GM19025 (cell line): Measurements from ENCODE around the gene MAMDC4.
"Not testable (repeated sequence)": the region's sequence is repeated elsewhere in the genome, so short reads cannot be mapped to it uniquely, and the experiment has no call there.

ENCODE experiments used
- ATAC-seq: cut with Tn5 transposase; IDR thresholded peaks from one replicate; pipeline ENCODE4 v1.9.1; 2021; ENCODE audit warnings: mild to moderate bottlenecking, low read depth, moderate library complexity; ENCODE audit not compliant: unreplicated experiment

The MAMDC4 gene

DNA sequence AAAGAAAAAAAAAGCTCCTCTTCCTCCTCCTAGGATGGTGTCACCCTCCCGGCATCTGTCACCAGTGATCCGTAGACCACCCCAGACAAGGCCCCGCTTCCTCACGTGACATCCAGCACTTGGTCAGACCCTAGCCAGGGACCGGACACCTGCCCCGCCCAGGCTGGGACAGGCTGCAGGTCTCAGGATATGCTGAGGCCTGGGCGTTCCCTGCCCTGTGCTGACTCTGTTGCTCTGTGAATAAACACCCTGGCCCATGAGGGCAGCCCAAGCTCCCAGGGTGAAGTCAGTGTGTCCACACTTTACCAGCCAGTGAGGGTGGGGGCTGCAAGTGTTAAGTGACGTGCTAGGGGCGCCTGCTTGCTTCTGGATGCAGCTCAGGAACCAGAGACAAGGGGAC is 8.4 kb downstream of the MAMDC4 start:
- no peak for ATAC-seq

DNA sequence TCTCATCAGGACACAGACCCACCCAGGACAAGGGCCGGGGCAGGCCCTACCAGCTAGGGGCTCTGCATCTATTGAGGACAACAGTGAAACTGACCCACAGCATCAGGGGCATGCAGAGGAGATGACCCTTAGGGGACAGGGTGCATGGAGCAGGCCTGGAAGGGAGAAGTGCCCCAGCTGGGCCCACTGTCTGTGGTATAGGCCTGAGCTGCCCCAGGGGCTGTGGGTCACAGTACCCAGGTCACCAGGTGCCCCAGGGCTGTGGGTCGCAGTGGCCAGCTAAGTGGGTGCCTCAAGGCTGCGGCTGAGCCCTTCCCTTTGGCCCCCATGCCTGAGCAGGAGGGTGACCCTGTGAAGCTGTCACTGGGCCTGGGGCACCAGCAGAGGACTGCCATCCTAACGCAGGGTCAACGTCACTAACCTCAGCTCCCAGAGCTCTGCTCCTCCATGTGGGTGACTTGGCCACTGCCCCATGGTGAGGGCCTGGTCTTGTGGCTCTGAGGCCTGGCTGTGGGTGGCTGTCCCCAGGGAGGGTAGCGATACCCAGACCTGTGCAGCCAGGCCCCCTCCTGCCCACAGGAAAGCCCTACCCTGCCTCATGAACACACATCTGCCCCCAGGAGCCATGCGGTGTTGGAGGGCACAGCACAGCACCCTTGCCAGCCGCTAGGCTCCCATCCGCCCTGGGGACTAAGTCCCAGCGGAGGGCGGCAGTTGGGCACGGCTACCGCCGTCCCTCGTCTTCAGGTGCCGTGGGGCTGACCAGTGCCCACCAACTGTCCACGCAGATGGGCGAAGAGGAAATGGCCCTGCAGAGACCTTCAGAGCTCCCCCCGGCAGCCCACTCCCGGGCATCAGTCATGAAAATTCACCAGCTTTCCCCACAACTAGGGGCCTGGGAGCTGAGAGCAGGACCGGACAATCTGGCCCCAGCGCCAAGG is 9.1 kb downstream of the MAMDC4 start:
- ATAC-seq, result no peak

DNA sequence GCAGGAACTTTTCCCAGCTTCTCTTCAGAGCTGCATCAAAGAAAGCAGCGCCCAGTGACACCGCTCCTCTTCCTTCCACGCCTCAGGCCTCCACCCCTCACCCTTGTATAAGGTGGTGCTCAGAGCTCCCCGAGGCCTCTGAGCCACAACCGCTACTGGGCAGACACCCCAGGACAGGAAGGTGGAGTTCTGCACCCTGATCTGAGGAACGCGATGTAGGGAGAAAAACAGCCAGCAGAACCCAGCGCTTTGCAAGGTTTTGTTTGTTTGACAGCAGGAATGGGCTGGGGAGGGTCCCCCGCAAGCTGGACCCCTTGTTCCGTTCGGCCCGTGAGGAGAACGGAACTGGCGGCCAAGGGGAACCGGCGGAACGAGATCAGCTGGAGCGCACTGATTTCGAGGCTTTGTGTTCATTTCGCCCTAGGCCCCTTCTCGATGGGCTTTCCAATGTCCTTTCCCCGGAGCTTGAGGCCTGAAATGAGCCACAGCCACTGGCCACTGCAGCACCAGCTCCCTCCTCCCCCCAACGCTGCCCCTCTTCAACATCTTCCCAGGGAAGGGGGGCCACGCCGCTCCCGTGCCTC is 9.8 kb downstream of the MAMDC4 start:
- no peak for ATAC-seq

DNA sequence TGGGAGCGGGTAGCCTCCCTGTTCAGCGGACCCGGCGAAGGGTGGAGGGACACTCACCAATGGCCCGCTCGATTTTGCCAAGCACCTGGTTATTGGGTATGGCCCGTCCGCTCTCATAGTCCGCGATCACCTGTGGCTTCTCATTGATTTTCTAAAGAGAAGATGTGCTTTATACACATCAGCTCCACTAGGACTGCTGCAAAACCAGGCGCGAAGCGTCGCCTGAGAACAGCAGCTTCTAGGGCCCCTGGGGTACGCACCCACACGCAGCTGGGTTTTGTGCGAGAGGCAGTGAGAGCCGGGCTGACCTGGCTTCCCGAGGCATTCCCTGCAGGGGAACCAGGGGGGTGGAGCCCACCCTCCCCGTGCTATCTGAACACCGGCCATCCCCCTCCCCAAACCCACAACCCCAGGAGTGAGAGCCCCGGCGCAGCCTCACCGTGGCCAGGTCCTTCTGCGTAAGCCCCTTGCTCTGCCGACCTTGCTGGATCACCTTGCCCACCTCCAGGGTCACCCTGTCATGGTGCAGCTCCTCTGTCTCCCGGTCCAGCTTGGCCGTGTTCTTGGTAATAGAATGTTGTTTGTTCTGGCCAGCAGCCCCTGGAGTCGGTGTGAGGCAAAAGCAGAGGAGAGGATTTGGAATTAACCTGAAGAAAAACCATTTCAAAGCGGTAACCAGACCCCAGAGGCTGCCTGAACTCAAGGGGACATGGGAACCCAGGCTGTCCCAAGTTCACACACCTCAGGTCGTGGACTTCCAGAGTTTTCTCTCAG is 10.9 kb downstream of the MAMDC4 start:
- ATAC-seq, result no peak

DNA sequence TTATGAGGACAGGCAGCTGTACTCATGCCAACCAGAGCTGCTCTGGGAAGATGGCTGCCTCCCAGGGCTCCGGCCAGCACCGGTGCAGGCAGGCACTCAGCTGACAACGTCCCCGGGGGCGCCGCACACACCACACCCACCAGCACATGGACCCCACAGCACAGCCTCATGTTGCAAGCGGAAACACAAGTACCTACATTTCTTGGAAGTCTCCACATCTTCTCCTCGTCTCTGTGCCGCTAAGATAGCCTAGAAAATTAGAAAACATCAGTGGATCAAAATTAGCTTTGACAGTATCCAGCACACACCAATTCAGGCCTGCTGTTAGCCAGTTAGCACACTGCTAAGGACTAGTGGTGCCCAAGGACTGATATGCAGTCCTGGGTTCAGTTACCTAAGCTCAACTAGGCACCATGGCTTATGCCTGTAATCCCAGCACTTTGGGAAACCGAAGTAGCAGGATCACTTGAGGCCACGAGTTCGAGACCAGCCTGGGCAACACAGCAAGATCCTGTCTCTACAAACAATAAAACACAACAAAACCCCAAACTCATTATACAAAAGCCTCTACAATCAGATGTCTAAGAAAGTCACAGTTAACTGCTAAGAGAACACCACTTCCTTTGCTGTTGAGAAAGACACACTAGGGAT is 11.6 kb downstream of the MAMDC4 start:
- ATAC-seq, result no peak

DNA sequence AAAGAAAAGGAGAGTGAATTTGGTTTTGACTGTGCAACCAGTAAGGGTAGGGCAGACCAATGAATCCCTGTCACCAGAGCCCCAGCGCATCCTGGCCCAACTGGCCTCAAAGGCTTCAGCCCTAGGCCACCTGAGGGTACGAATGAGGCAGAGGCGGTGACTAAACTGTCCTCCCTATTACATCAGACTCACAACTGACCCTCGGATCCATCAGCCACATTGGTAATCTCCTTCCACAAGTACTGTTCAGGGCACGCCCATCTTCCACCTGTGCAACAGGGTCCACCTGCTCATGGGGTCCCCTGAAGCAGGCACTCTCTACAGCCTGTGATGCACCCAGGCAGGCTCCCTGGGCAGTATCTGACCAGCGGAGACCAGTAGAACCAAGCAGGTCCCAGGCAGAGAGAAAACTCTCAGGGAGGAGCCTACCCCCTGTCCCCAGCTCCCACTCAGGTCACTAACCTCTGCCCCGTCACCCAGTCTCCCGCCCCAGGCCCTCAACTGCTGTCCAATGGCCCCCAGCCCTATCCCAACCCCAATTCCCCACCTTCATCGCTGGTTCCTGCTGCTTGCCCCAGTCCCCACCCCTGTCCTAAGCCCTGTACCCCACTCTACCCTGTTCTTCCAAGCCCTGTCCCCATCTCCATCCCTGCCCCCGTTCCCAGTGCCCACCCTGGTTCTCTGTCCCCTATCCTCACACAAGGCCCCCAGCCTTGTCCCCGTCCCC is 13.1 kb downstream of the MAMDC4 start:
- no peak for ATAC-seq

DNA sequence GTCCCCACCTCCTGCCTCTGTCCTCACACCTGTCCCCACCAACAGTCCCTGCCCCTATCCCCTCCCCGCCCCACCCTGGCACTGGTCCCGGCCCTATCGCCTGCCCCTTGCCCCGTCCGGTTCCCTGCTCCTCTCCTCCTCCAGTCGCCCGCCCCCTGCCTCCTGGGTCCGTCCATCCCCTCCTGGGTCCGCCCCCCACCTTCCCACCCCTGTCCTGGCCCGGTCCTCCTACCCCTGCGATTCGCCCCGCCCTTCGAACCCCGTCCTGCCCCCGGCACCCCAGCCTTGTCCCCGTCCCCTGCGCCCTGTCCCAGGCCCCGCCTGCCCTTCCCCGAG is 13.6 kb downstream of the MAMDC4 start:
- ATAC-seq, result peak; percentile 11

DNA sequence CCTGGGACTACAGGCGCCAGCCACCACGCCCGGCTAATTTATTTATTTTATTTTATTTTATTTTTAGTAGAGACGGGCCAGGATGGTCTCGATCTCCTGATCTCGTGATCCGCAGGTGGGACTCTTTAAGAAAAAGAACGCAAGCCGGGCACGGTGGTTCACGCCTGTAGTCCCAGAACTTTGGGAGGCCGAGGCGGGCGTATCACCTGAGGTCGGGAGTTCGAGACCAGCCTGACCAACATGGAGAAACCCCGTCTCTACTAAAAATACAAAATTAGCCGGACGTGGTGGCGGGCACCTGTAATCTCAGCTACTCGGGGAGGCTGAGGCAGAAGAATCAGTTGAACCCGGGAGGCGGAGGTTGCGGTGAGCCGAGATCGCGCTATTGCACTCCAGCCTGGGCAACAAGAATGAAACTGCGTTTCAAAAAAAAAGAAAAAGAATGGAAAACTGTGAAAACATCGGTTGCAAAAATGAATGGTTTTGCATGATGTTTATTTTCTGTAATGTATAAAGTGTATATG is 14.8 kb downstream of the MAMDC4 start:
- ATAC-seq, result not testable (repeated sequence)

DNA sequence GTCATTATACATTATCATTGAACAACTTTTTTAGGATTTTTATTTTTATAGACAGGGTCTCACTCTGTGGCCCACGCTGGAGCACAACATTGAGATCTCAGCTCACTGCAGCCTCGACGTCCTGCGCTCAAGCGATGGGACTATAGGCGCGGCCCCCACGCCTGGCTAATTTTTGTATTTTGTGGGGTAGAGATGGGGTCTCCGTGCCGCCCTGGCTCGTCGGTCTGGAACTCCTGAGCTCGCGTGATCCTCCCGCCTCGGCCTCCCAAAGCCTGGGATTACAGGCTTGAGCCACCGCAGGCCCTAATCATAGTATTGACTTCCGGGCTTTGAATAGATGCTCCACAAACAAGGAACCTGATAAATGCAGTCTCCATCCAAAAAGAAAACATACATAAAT is 15.3 kb downstream of the MAMDC4 start:
- ATAC-seq, result no peak

DNA sequence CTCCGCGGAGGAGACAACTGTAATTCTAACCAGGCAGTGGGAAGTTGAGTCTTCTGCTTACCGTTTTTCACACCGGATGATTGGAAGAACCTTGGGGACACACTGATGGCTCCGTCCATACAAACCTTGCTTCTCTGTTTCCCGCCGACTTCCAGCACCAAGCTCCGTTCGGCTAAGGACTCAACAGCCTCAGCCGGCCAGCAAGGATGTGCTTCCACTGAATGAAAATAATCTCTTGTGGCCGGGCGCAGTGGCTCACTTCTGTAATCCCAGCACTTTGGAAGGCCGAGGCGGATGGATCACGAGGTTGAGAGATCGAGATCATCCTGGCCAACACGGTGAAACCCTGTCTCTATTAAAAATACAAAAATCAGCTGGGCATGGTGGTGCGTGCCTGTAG is 15.8 kb downstream of the MAMDC4 start:
- no peak for ATAC-seq

DNA sequence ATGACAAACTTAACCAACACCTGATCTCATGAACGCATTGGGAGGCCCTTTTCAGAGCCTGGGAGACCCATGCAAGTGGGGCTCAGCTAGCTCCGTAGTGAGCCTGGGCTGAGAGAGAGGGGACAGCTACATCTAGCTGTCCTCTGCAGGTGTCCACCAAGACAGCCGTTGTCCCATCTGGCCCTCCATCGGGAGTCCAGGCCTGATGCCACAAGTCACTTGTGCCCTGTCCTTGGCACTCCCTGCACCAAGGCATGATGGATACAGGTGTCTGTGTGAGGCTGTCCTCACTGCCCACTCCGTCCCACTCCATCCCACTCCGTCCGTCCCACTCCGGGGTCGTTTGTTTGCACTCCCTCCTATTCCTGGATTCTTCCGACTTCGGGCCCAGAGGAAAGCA is 16.5 kb downstream of the MAMDC4 start:
- ATAC-seq, result no peak

DNA sequence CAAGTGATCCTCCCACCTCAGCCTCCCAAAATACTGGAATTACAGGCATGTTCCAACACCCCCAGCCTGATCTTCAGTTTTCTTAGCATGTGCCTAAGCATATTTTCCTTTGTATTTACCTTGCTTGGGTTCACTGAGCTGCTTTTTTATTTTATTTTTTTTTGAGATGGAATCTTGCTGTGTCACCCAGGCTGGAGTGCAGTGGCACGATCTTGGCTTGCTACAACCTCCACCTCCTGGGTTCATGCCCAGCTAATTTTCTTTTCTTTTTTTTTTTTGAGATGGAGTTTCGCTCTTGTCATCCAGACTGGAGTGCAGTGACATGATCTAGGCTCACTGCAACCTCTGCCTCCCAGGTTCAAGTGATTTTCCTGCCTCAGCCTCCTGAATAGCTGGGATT is 17.5 kb downstream of the MAMDC4 start:
- ATAC-seq, result not testable (repeated sequence)

DNA sequence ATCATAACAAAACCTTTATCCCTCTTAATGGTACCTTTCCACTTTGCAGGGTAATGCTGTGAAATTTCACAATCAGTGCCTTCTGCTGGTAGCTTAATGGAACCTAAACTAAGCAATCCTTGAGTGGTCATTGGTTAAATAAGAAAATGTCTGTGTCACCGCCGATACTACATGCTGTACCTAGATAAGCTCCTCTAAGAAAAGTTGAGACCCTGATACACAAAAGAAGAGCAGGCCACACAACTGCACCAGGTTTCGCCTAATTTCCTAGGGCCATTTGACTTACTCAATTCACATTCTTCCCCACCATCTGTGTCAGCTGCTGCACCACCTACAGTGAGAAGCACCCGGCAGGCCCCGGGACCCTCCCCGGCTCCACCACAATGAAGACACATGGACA is 23.0 kb downstream of the MAMDC4 start:
- no peak for ATAC-seq

DNA sequence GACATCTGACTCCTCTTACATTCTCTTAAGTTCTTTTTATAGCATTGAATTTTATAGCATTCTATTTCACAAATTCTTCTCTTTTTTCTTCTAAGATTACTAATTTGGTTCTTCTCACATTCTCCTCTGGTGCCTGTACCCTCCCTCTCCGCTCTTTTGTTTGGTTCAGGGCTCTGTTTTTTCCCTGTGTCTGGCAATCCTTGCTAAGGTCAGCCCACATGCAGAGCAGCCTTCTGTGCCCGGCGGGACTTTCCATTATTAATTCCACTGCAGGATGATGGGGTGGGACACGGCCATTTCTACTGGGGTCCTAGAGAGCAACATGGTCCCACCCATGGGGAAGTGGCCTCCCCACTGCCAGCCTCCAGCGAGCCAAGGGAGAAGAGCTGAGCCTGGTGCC is 24.3 kb downstream of the MAMDC4 start:
- no peak for ATAC-seq

DNA sequence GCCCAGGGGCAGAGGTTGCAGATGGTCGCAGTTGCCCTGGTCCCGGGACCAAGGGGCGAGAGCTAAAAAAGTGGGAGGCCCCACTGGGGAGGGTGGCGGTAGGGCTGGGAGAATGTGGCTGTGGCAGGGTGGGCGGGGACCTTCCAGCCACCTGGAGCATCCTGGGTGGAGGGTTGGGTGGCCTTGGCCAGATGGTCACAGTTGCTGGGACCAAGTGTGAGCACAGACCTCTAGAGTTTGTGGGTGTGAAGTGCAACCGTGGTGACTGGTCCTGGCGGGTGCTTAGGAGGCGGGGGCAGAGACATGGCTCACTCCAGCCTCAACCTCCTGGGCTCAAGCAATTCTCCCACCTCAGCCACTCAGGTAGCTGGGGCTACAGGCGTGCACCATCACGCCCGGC is 28.5 kb downstream of the MAMDC4 start:
- no peak for ATAC-seq

DNA sequence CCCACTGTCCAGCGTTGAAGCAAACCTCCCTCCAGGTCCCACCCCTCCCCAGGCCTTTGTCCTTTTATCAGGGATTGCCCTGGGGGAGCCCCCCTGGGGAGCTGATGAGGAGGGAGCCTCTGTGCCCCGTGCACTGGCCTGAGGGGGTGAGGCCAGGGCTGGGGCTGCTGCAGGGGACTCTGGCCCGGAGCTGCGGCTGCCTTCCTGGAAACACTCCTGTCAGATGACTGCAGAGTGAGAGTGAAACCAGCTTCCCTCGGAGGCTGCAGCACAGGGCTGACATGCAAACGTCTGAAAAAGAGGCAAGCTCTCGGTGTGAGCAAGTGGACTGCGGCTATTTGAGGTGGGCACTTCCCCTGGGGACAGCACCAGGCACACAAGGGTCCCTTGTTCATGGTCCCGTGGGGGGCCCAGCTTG is 29.6 kb downstream of the MAMDC4 start:
- ATAC-seq, result peak; percentile 28

DNA sequence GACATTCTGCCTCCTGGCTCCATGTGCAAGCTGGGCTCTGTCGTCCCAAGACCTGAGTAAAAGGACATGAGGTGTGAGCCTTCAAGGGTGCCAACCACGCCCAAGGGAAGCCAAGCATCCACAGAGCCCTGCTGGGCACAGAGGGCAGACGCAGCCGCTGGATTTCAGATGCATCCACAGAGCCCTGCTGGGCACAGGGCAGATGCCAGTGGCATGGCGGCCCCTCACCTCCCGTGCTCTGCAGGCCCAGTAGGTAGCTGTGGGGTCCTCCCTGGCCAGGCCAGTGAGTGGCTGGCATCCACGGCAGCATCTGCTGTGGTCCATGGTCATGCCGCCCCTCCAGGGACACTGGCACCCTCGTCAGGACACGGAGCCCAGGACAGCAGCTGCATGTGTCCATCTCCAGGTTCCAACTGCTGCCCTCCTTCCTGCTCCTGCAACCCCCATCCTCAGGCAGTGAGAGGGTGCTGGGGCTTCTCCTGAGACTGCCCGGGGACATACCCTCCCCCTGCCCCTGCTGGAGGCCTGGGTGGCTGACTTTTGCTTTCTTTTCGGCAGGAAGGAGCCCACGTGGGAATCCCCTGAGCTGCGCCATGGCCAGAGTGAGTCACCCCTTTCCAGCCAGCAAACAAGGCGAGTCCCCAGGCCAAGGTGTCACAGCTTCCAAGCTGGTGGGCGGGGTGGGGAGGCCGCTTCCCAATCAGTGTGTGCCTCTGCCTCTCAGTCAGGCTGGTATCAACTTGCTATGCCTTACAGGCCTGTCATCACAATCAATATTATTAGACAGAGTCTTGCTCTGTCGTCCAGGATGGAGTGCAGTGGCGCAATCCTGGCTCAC is 30.2 kb downstream of the MAMDC4 start:
- ATAC-seq, result no peak

DNA sequence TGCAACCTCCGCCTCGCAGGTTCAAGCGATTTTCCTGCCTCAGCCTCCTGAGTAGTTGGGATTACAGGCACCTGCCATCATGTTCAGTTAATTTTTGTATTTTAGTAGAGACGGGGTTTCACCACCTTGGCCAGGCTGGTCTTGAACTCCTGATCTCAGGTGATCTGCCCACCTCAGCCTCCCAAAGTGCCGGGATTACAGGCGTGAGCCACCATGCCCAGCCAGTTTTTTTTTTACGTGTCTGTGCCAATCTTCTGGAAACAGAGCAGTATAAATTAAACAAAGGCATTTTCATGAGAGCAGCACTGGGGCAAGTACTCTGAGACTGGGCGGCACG is 30.8 kb downstream of the MAMDC4 start:
- ATAC-seq, result not testable (repeated sequence)

DNA sequence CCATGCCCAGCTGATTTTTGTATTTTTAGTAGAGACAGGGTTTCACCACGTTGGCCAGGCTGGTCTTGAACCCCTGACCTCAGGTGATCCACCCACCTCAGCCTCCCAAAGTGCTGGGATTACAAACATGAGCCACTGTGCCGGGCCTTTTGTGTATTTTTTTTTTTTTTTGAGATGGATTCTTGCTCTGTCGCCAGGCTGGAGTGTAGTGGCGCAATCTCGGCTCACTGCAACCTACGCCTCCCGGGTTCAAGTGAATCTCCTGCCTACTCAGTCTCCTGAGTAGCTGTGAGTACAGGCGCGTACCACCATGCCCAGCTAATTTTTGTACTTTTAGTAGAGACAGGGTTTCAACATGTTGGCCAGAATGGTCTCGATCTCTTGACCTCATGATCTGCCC is 31.5 kb downstream of the MAMDC4 start:
- ATAC-seq, result not testable (repeated sequence)
